ENCODE results near the gene ATP6AP1. TPM values are rescaled to one million over a fixed set of nuclear protein-coding genes. Genes with fewer than 3 reads are reported as not detected.

Gene ATP6AP1
- total and polyA plus RNA-seq, 3 experiments from 2014 or later = 43.0 to 129 (median 43.2) TPM

GRCh38 chrX:154445776-154446175, 17.3 kb downstream of the ATP6AP1 start:
- peaks cover 0 to 2% of the 10 kb centered on the region in 2 donors for H3K27me3 Mint-ChIP-seq
- peak overlapping the region in 2 of 7 donors; percentile 17 to 65 for H3K4me3 Mint-ChIP-seq
- peaks cover 0 to 43% (median 0%) of the 10 kb centered on the region in 3 donors for H3K36me3 Mint-ChIP-seq
- Histone ChIP-seq H3K4me3 (ENCODE audit: low read length) (no peak overlapping the region), H3K27me3 (ENCODE audit: insufficient read depth, low read length, poor library complexity, severe bottlenecking) (no peaks in the 10 kb centered on the region), H3K36me3 (ENCODE audit: insufficient read depth, low read length) (no peaks in the 10 kb centered on the region), H3K4me1 (ENCODE audit: insufficient read depth, low read length) (peaks cover 21% of the 10 kb centered on the region), H3K9me3 (ENCODE audit: low read length) (no peaks in the 10 kb centered on the region), H3K27ac (ENCODE audit: low read depth, low read length) (no peak overlapping the region)
- H3K4me1 Mint-ChIP-seq = peaks cover 8 to 31% (median 11%) of the 10 kb centered on the region in 3 donors
- H3K9me3 Mint-ChIP-seq = no peaks in the 10 kb centered on the region
- ChIA-PET CTCF (interaction anchor here (1.1 to 1.5 kb wide), 2 partner anchors 18 to 48 kb away, joined by 3 to 4 read pairs; partner anchors contain the start of gene RPL10), POLR2A (no interaction called here)
- no peak for DNase-seq
- peak overlapping the region in 2 of 8 donors; percentile 70 to 80 for H3K27ac Mint-ChIP-seq

GRCh38 chrX:154446430-154446829, 18.0 kb downstream of the ATP6AP1 start:
- Mint-ChIP-seq H3K9me3 (no peaks in the 10 kb centered on the region), H3K27ac (peak overlapping the region in 4 of 8 donors; percentile 34 to 80 (median 58)), H3K27me3 (peaks cover 0 to 2% of the 10 kb centered on the region in 2 donors), H3K4me1 (peaks cover 6 to 27% (median 11%) of the 10 kb centered on the region in 3 donors), H3K4me3 (peak overlapping the region in 1 of 7 donors; percentile 65), H3K36me3 (peaks cover 0 to 41% (median 0%) of the 10 kb centered on the region in 3 donors)
- Histone ChIP-seq H3K4me3 (ENCODE audit: low read length) (no peak overlapping the region), H3K4me1 (ENCODE audit: insufficient read depth, low read length) (peaks cover 20% of the 10 kb centered on the region), H3K27ac (ENCODE audit: low read depth, low read length) (no peak overlapping the region), H3K9me3 (ENCODE audit: low read length) (no peaks in the 10 kb centered on the region), H3K27me3 (ENCODE audit: insufficient read depth, low read length, poor library complexity, severe bottlenecking) (no peaks in the 10 kb centered on the region), H3K36me3 (ENCODE audit: insufficient read depth, low read length) (no peaks in the 10 kb centered on the region)
- ChIA-PET CTCF (interaction anchor here (1.1 kb wide), 1 partner anchor 48 kb away, joined by 3 read pairs; the partner anchor contains the start of gene RPL10), POLR2A (no interaction called here)
- no peak for DNase-seq

GRCh38 chrX:154448484-154448883, 20.0 kb downstream of the ATP6AP1 start:
- H3K27ac Mint-ChIP-seq = no peak overlapping the region
- no peak overlapping the region for H3K4me3 Mint-ChIP-seq
- peaks cover 0 to 39% (median 0%) of the 10 kb centered on the region in 3 donors for H3K36me3 Mint-ChIP-seq
- Histone ChIP-seq H3K36me3 (ENCODE audit: insufficient read depth, low read length) (no peaks in the 10 kb centered on the region), H3K27me3 (ENCODE audit: insufficient read depth, low read length, poor library complexity, severe bottlenecking) (no peaks in the 10 kb centered on the region), H3K9me3 (ENCODE audit: low read length) (no peaks in the 10 kb centered on the region), H3K4me3 (ENCODE audit: low read length) (no peak overlapping the region), H3K27ac (ENCODE audit: low read depth, low read length) (no peak overlapping the region), H3K4me1 (ENCODE audit: insufficient read depth, low read length) (peaks cover 12% of the 10 kb centered on the region)
- H3K27me3 Mint-ChIP-seq = peaks cover 0 to 4% of the 10 kb centered on the region in 2 donors
- CTCF ChIA-PET = no interaction called here
- peaks cover 0 to 14% (median 5%) of the 10 kb centered on the region in 3 donors for H3K4me1 Mint-ChIP-seq
- DNase-seq = no peak
- H3K9me3 Mint-ChIP-seq = no peaks in the 10 kb centered on the region
- POLR2A ChIA-PET = no interaction called here

DNA sequence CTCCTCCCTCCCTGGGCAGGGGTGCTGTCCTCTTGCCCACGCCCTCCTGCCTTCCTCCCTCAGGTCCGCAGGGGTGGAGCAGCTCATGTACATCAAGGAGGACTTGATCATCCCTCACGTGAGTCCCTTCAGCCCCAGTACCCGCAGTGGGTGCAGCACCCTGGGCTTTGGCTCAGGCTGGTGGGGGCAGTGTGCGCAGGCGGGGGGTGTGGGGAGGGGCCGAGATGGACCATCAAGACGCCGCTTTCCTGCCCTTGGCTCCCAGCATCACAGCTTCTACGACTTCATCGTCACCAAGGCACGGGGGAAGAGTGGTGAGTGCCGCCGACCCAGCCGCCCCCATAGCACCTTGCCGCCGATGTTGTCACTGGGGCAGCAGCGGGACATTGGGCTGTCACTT, 21.1 kb downstream of the ATP6AP1 start:
- H3K4me1 ChIP-seq (ENCODE audit: insufficient read depth, low read length) = peaks cover 8% of the 10 kb centered on the region
- Mint-ChIP-seq H3K27me3 (peaks cover 0 to 6% of the 10 kb centered on the region in 2 donors), H3K27ac (no peak overlapping the region), H3K4me1 (peaks cover 0 to 12% (median 5%) of the 10 kb centered on the region in 3 donors), H3K9me3 (no peaks in the 10 kb centered on the region), H3K36me3 (peaks cover 0 to 39% (median 0%) of the 10 kb centered on the region in 3 donors), H3K4me3 (no peak overlapping the region)
- H3K9me3 ChIP-seq (ENCODE audit: low read length) = no peaks in the 10 kb centered on the region
- CTCF ChIA-PET = no interaction called here
- no peak for DNase-seq
- H3K27me3 ChIP-seq (ENCODE audit: insufficient read depth, low read length, poor library complexity, severe bottlenecking) = no peaks in the 10 kb centered on the region
- no peaks in the 10 kb centered on the region for H3K36me3 ChIP-seq (ENCODE audit: insufficient read depth, low read length)
- H3K4me3 ChIP-seq (ENCODE audit: low read length) = no peak overlapping the region
- POLR2A ChIA-PET = no interaction called here
- no peak overlapping the region for H3K27ac ChIP-seq (ENCODE audit: low read depth, low read length)

- H3K9me3 Mint-ChIP-seq = no peaks in the 10 kb centered on the region
- H3K27ac ChIP-seq (ENCODE audit: low read depth, low read length) = no peak overlapping the region
Measured at GRCh38 chrX:154450312-154450711, 21.8 kb downstream of the ATP6AP1 start.

DNA sequence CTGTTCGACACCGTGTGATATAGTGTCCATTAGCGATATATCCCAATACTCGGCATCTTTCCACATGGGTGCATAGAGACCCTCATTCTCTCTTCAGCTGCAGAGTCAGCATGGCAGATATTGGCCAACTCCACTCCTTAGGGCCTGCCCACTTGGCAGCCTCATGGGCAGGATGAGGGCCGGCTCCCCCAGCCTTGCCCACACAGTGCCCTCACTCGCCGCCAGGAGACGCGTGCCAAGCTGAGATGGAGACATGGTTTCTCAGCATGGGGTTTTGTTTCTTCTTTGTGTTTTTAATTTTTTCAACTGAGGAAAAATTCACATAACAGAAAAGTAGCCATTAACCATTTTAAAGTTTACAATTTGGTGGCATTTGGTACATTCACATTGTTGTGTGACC, 24.3 kb downstream of the ATP6AP1 start:
- POLR2A ChIA-PET = no interaction called here
- peak overlapping the region in 3 of 8 donors; percentile 0 to 83 (median 60) for H3K27ac Mint-ChIP-seq
- CTCF ChIA-PET = no interaction called here

More at GRCh38 chrX:154450312-154450711, 21.8 kb downstream of the ATP6AP1 start:
- no peak overlapping the region for H3K4me3 Mint-ChIP-seq
- H3K27me3 ChIP-seq (ENCODE audit: insufficient read depth, low read length, poor library complexity, severe bottlenecking) = no peaks in the 10 kb centered on the region
- no peak overlapping the region for H3K4me3 ChIP-seq (ENCODE audit: low read length)
- CTCF ChIA-PET = no interaction called here
- DNase-seq = no peak
- no peaks in the 10 kb centered on the region for H3K36me3 ChIP-seq (ENCODE audit: insufficient read depth, low read length)
- POLR2A ChIA-PET = no interaction called here
- H3K4me1 ChIP-seq (ENCODE audit: insufficient read depth, low read length) = peaks cover under 1% of the 10 kb centered on the region
- H3K27me3 Mint-ChIP-seq = peaks cover 0 to 6% of the 10 kb centered on the region in 2 donors
- H3K4me1 Mint-ChIP-seq = peaks cover 0 to 8% (median 4%) of the 10 kb centered on the region in 3 donors
- H3K27ac Mint-ChIP-seq = no peak overlapping the region
- H3K9me3 ChIP-seq (ENCODE audit: low read length) = no peaks in the 10 kb centered on the region
- H3K36me3 Mint-ChIP-seq = peaks cover 0 to 39% (median 0%) of the 10 kb centered on the region in 3 donors

GRCh38 chrX:154457491-154458115, 29.1 kb downstream of the ATP6AP1 start:
- POLR2A ChIA-PET = interaction anchor here (0.8 to 1.1 kb wide), 4 partner anchors 14 to 29 kb away, joined by 3 to 4 read pairs (median 3); partner anchors contain the start of genes FAM50A and UBL4A
- Mint-ChIP-seq H3K27ac (peak overlapping the region; percentile 88 to 98 (median 94)), H3K4me3 (peak overlapping the region; percentile 88 to 95 (median 92)), H3K4me1 (peaks cover 11 to 30% (median 18%) of the 10 kb centered on the region in 3 donors), H3K9me3 (no peaks in the 10 kb centered on the region), H3K36me3 (peaks cover 0 to 25% (median 2%) of the 10 kb centered on the region in 3 donors), H3K27me3 (peaks cover 0 to 6% of the 10 kb centered on the region in 2 donors)
- Histone ChIP-seq H3K36me3 (ENCODE audit: insufficient read depth, low read length) (no peaks in the 10 kb centered on the region), H3K27ac (ENCODE audit: low read depth, low read length) (peak overlapping the region; percentile 24), H3K4me3 (ENCODE audit: low read length) (peak overlapping the region; percentile 26), H3K9me3 (ENCODE audit: low read length) (no peaks in the 10 kb centered on the region), H3K27me3 (ENCODE audit: insufficient read depth, low read length, poor library complexity, severe bottlenecking) (no peaks in the 10 kb centered on the region), H3K4me1 (ENCODE audit: insufficient read depth, low read length) (peaks cover 5% of the 10 kb centered on the region)
- CTCF ChIA-PET = interaction anchor here (1.2 to 1.4 kb wide), 2 partner anchors 28 to 59 kb away, joined by 3 read pairs; partner anchors contain the start of gene RPL10
- DNase-seq = peak; percentile 47 to 79 (median 73)

More for the DNA sequence above, 24.3 kb downstream of the ATP6AP1 start:
- peaks cover 0 to 29% (median 0%) of the 10 kb centered on the region in 3 donors for H3K36me3 Mint-ChIP-seq
- no peak overlapping the region for H3K4me3 Mint-ChIP-seq
- DNase-seq = no peak
- no peaks in the 10 kb centered on the region for H3K9me3 ChIP-seq (ENCODE audit: low read length)
- no peaks in the 10 kb centered on the region for H3K9me3 Mint-ChIP-seq
- no peak overlapping the region for H3K4me3 ChIP-seq (ENCODE audit: low read length)
- peaks cover 0 to 7% of the 10 kb centered on the region in 2 donors for H3K27me3 Mint-ChIP-seq
- peaks cover 3 to 5% (median 4%) of the 10 kb centered on the region in 3 donors for H3K4me1 Mint-ChIP-seq
- no peaks in the 10 kb centered on the region for H3K4me1 ChIP-seq (ENCODE audit: insufficient read depth, low read length)
- no peaks in the 10 kb centered on the region for H3K36me3 ChIP-seq (ENCODE audit: insufficient read depth, low read length)
- H3K27ac ChIP-seq (ENCODE audit: low read depth, low read length) = no peak overlapping the region
- no peaks in the 10 kb centered on the region for H3K27me3 ChIP-seq (ENCODE audit: insufficient read depth, low read length, poor library complexity, severe bottlenecking)
